WTC11 (cell line): ENCODE measurements around the gene ZNHIT3. TPM values are rescaled to one million over a fixed set of nuclear protein-coding genes. Genes with fewer than 3 reads are reported as not detected.

Source experiments
- ATAC-seq: fragments of 200-7000 bp; cut with Tn5 transposase; 2 replicates; pipeline ENCODE4 v1.10.0; 2021; ENCODE audit warnings: mild to moderate bottlenecking, moderate library complexity
- CTCF ChIA-PET: fragments of 300-600 bp; sonication (Branson Sonifier 250); formaldehyde crosslinking; loops from one replicate; lab custom pipeline; 2021; ENCODE audit warnings: antibody characterized with exemption; lab: Charles Lee
- POLR2A ChIA-PET: fragments of 350-600 bp; sonication (Branson Sonifier 250); formaldehyde crosslinking; loops from one replicate; lab custom pipeline; 2021; ENCODE audit warnings: antibody characterized with exemption; lab: Charles Lee
- DNase-seq: peaks from one replicate; pipeline ENCODE4 v3.0.0; 2021; ENCODE audit warnings: low spot score
- H3K27ac Mint-ChIP-seq: 2 replicates; pipeline ENCODE4 v1.8.0; 2021; ENCODE audit warnings: mixed read lengths
- H3K27me3 Mint-ChIP-seq: 2 replicates; pipeline ENCODE4 v1.8.0; 2021; ENCODE audit warnings: low read depth, mild to moderate bottlenecking, moderate library complexity, mixed read lengths
- H3K36me3 Mint-ChIP-seq: 2 replicates; pipeline ENCODE4 v1.8.0; 2021; ENCODE audit warnings: mixed read lengths
- H3K4me1 Mint-ChIP-seq: 2 replicates; pipeline ENCODE4 v1.8.0; 2022; ENCODE audit warnings: mixed read lengths
- H3K4me3 Mint-ChIP-seq: 2 replicates; pipeline ENCODE4 v1.8.0; 2021; ENCODE audit warnings: mild to moderate bottlenecking, moderate library complexity, mixed read lengths
- H3K9me3 Mint-ChIP-seq: 2 replicates; pipeline ENCODE4 v1.8.0; 2021; ENCODE audit warnings: mixed read lengths
- AR ChIP-seq: fragments of 250-450 bp; sonication (Bioruptor Pico); IDR thresholded peaks from 2 replicates; pipeline ENCODE4 v1.9.0; 2021; ENCODE audit warnings: mild to moderate bottlenecking
- ATF3 ChIP-seq: sonication (generic); formaldehyde crosslinking; conservative IDR thresholded peaks from 2 replicates; pipeline ENCODE4 v1.8.1; 2022; ENCODE audit warnings: mild to moderate bottlenecking, missing genetic modification reagents
- CREB1 ChIP-seq: sonication (generic); formaldehyde crosslinking; IDR thresholded peaks from 2 replicates; pipeline ENCODE4 v1.8.0; 2023; ENCODE audit warnings: mild to moderate bottlenecking, missing genetic modification reagents
- E2F1 ChIP-seq: sonication (generic); formaldehyde crosslinking; IDR thresholded peaks from 2 replicates; pipeline ENCODE4 v1.8.0; 2022; ENCODE audit warnings: mild to moderate bottlenecking, missing genetic modification reagents
- E2F5 ChIP-seq: sonication (generic); formaldehyde crosslinking; IDR thresholded peaks from 2 replicates; pipeline ENCODE4 v1.8.1; 2022; ENCODE audit warnings: mild to moderate bottlenecking, moderate library complexity, missing genetic modification reagents
- EMX1 ChIP-seq: fragments of 250-450 bp; sonication (Bioruptor Pico); IDR thresholded peaks from 2 replicates; pipeline ENCODE4 v1.8.0; 2021; ENCODE audit warnings: mild to moderate bottlenecking
- ERG ChIP-seq: fragments of 250-450 bp; sonication (Bioruptor Pico); IDR thresholded peaks from 2 replicates; pipeline ENCODE4 v1.8.0; 2021; ENCODE audit warnings: mild to moderate bottlenecking
- FOXK1 ChIP-seq: sonication (generic); formaldehyde crosslinking; IDR thresholded peaks from 2 replicates; pipeline ENCODE4 v1.8.0; 2022; ENCODE audit warnings: mild to moderate bottlenecking, moderate library complexity, missing genetic modification reagents
- HMGXB4 ChIP-seq: sonication (generic); formaldehyde crosslinking; IDR thresholded peaks from 2 replicates; pipeline ENCODE4 v1.8.1; 2023; ENCODE audit warnings: mild to moderate bottlenecking, moderate library complexity, missing genetic modification reagents
- IRF1 ChIP-seq: sonication (generic); formaldehyde crosslinking; IDR thresholded peaks from 2 replicates; pipeline ENCODE4 v1.8.0; 2023; ENCODE audit warnings: missing genetic modification reagents
- MAX ChIP-seq: sonication (generic); formaldehyde crosslinking; IDR thresholded peaks from 2 replicates; pipeline ENCODE4 v1.8.0; 2022; ENCODE audit warnings: mild to moderate bottlenecking, missing genetic modification reagents
- OVOL2 ChIP-seq: fragments of 250-450 bp; sonication (Bioruptor Pico); IDR thresholded peaks from 2 replicates; pipeline ENCODE4 v1.9.0; 2021; ENCODE audit warnings: mild to moderate bottlenecking, borderline replicate concordance
- PREB ChIP-seq: sonication (generic); formaldehyde crosslinking; IDR thresholded peaks from 2 replicates; pipeline ENCODE4 v1.8.1; 2022; ENCODE audit warnings: mild to moderate bottlenecking, missing genetic modification reagents, moderate library complexity, borderline replicate concordance
- RORB ChIP-seq: fragments of 250-450 bp; sonication (Bioruptor Pico); IDR thresholded peaks from 2 replicates; pipeline ENCODE4 v1.9.0; 2021; ENCODE audit warnings: mild to moderate bottlenecking
- TP53 ChIP-seq: sonication (generic); formaldehyde crosslinking; IDR thresholded peaks from 2 replicates; pipeline ENCODE4 v1.8.1; 2023; ENCODE audit warnings: mild to moderate bottlenecking, missing genetic modification reagents
- ZNF219 ChIP-seq: sonication (generic); formaldehyde crosslinking; IDR thresholded peaks from 2 replicates; pipeline ENCODE4 v1.8.0; 2023; ENCODE audit warnings: missing genetic modification reagents, mild to moderate bottlenecking, borderline replicate concordance
- ZNF396 ChIP-seq: fragments of 250-450 bp; sonication (Bioruptor Pico); IDR thresholded peaks from 2 replicates; pipeline ENCODE4 v1.8.0; 2021; ENCODE audit warnings: mild to moderate bottlenecking, moderate library complexity, borderline replicate concordance
- ZNF423 ChIP-seq: fragments of 250-450 bp; sonication (Bioruptor Pico); IDR thresholded peaks from 2 replicates; pipeline ENCODE4 v2.1.2; 2022; ENCODE audit warnings: mild to moderate bottlenecking, moderate library complexity
- ZNF512 ChIP-seq: sonication (generic); formaldehyde crosslinking; IDR thresholded peaks from 2 replicates; pipeline ENCODE4 v1.8.1; 2022; ENCODE audit warnings: missing genetic modification reagents, borderline replicate concordance
- total RNA-seq: library from RNA; stranded (reverse); gene quantifications from 3 replicates; pipeline ENCODE4 v1.2.3, GENCODE V29; 2021

The ZNHIT3 gene
- total RNA-seq, 1 experiment from 2014 or later: 47.0 TPM

GRCh38 chr17:36485805-36486203 is 677 bp upstream of the ZNHIT3 start:
- H3K36me3 Mint-ChIP-seq: no peaks in the 10 kb centered on the region; the same call in 1 of the 2 replicates
- H3K4me3 Mint-ChIP-seq: peak overlapping the region; percentile 99
- H3K27me3 Mint-ChIP-seq: peaks cover 53% of the 10 kb centered on the region
- peaks cover 29% of the 10 kb centered on the region for H3K4me1 Mint-ChIP-seq
- no peaks in the 10 kb centered on the region for H3K9me3 Mint-ChIP-seq
- ChIA-PET POLR2A (interaction anchor here (0.6 kb wide), 2 partner anchors 564 to 603 kb away, joined by 7 to 9 read pairs; no protein-coding TSS in a partner anchor), CTCF (interaction anchor here (1.2 to 1.4 kb wide), 5 partner anchors 48 to 517 kb away, joined by 3 to 9 read pairs (median 4); partner anchors contain the start of genes MYO19 and PIGW)
- peak; percentile 31 for DNase-seq
- H3K27ac Mint-ChIP-seq: peak overlapping the region; percentile 100
- 0 out of 2 replicates have a peak, but pooled peaks have one; percentile 25 for TF ChIP-seq ZNF423 (CRISPR knock-in tag)
- no peak for TF ChIP-seq TP53 (CRISPR knock-in tag)
- no peak; the same call in 1 of the 2 replicates for ATAC-seq

- Mint-ChIP-seq H3K9me3 (no peaks in the 10 kb centered on the region), H3K4me3 (no peak overlapping the region), H3K27ac (no peak overlapping the region)
- no peak for DNase-seq
- TF ChIP-seq EMX1 (no peak), ERG (CRISPR knock-in tag) (no peak), FOXK1 (CRISPR knock-in tag) (no peak), ZNF219 (CRISPR knock-in tag) (no peak), ZNF396 (no peak), MAX (CRISPR knock-in tag) (no peak), E2F1 (CRISPR knock-in tag) (no peak), OVOL2 (CRISPR knock-in tag) (no peak), AR (CRISPR knock-in tag) (no peak), IRF1 (CRISPR knock-in tag) (no peak), E2F5 (CRISPR knock-in tag) (no peak), CREB1 (CRISPR knock-in tag) (no peak)
- TF ChIP-seq, all 79 proteins: peak for 0
- POLR2A ChIA-PET: no interaction called here
- Mint-ChIP-seq H3K27me3 (no peaks in the 10 kb centered on the region), H3K36me3 (peaks cover 51% of the 10 kb centered on the region), H3K4me1 (no peaks in the 10 kb centered on the region)
- ATAC-seq: no peak
- CTCF ChIA-PET: no interaction called here
Measured at GRCh38 chr17:36493956-36494355, 7.5 kb downstream of the ZNHIT3 start.

- Mint-ChIP-seq H3K27ac (no peak overlapping the region), H3K4me1 (no peaks in the 10 kb centered on the region), H3K27me3 (no peaks in the 10 kb centered on the region), H3K36me3 (peaks cover 54% of the 10 kb centered on the region), H3K4me3 (no peak overlapping the region), H3K9me3 (no peaks in the 10 kb centered on the region)
- POLR2A ChIA-PET: no interaction called here
- DNase-seq (no peak), ATAC-seq (no peak)
- CTCF ChIA-PET: interaction anchor here (0.9 to 1.0 kb wide), 2 partner anchors 11 to 39 kb away, joined by 3 to 4 read pairs; no protein-coding TSS in a partner anchor
- TF ChIP-seq ATF3 (CRISPR knock-in tag) (no peak), ZNF512 (CRISPR knock-in tag) (no peak), HMGXB4 (CRISPR knock-in tag) (no peak), PREB (no peak), RORB (no peak)
Measured at GRCh38 chr17:36494674-36495073, 8.2 kb downstream of the ZNHIT3 start.
